Panc1 (cell line): ENCODE measurements around the gene CTDP1. TPM values are rescaled to one million over a fixed set of nuclear protein-coding genes. Genes with fewer than 3 reads are reported as not detected.

Source experiments
- ATAC-seq: fragments of 200-7000 bp; cut with Tn5 transposase; 2 replicates; pipeline ENCODE4 v1.9.1; 2020; ENCODE audit warnings: mild to moderate bottlenecking, moderate library complexity
- BruUV-seq: library from RNA; stranded (reverse); fragments of 400-500 nt; replicated peaks from 2 replicates; lab custom pipeline; 2021; lab: Mats Ljungman, UMichigan
- CTCF ChIA-PET: fragments of 300-600 bp; sonication (Branson Sonifier 250); formaldehyde crosslinking; loops from one replicate; lab custom pipeline; 2022; ENCODE audit warnings: antibody characterized with exemption; lab: Charles Lee
- POLR2A ChIA-PET: fragments of 300-600 bp; sonication (Branson Sonifier 250); formaldehyde crosslinking; loops from one replicate; lab custom pipeline; 2022; ENCODE audit warnings: antibody characterized with exemption; lab: Charles Lee
- DNase-seq: peaks from one replicate; pipeline ENCODE4 v3.0.0-alpha.2; 2010; ENCODE audit warnings: low read depth, low spot score
- H3K27ac ChIP-seq: 2 replicates; pipeline ENCODE4 v1.5.1; 2011; ENCODE audit warnings: mild to moderate bottlenecking, low read length, inconsistent platforms
- H3K27me3 ChIP-seq: fragments of 200-500 bp; sonication (Bioruptor generic); 2 replicates; pipeline ENCODE4 v1.6.0; 2014; ENCODE audit warnings: low read length, inconsistent platforms; ENCODE audit not compliant: control insufficient read depth, insufficient read depth
- H3K36me3 ChIP-seq: fragments of 200-500 bp; sonication (Bioruptor generic); 2 replicates; pipeline ENCODE4 v1.5.1; 2014; ENCODE audit warnings: inconsistent platforms, mild to moderate bottlenecking, low read length, moderate library complexity; ENCODE audit not compliant: control insufficient read depth, insufficient read depth
- H3K4me1 ChIP-seq: 2 replicates; pipeline ENCODE4 v1.5.1; 2011; ENCODE audit warnings: inconsistent platforms, mild to moderate bottlenecking, low read length, moderate library complexity; ENCODE audit not compliant: control insufficient read depth, insufficient read depth
- H3K4me3 ChIP-seq, 2 experiments: 2 replicates each; pipeline ENCODE4 v1.5.1; 2011 to 2012; ENCODE audit warnings: low read depth in 2 of 2, low read length in 2 of 2, mild to moderate bottlenecking in 2 of 2, inconsistent platforms in 1 of 2, moderate library complexity in 1 of 2
- H3K9me3 ChIP-seq: fragments of 200-500 bp; sonication (Bioruptor generic); 2 replicates; pipeline ENCODE4 v1.5.1; 2014; ENCODE audit warnings: low read depth, mild to moderate bottlenecking, inconsistent platforms, low read length, moderate library complexity; ENCODE audit not compliant: control insufficient read depth, insufficient read depth
- POLR2AphosphoS5 ChIP-seq: IDR thresholded peaks from 2 replicates; pipeline ENCODE4 v1.6.1; 2012; ENCODE audit warnings: mild to moderate bottlenecking, low read depth, low read length, moderate library complexity
- SIN3A ChIP-seq: IDR thresholded peaks from 2 replicates; pipeline ENCODE4 v1.6.1; 2012; ENCODE audit warnings: low read depth, mild to moderate bottlenecking, low read length, moderate library complexity, borderline replicate concordance; ENCODE audit not compliant: insufficient read depth
- TCF7L2 ChIP-seq: IDR thresholded peaks from 2 replicates; pipeline ENCODE4 v1.6.1; 2011; ENCODE audit warnings: mild to moderate bottlenecking, low read depth, low read length, inconsistent platforms
- in situ Hi-C: cut with HindIII; loops from 2 replicates; pipeline ENCODE4 v1.10.0; 2016; ENCODE audit warnings: low sequenced_read_pairs, low pct_unique_long_range_greater_than_20kb
- intact Hi-C: fragments of 100-400 bp; cut with micrococcal nuclease; formaldehyde crosslinking; loops from one replicate; pipeline ENCODE4 v1.10.0; 2022; ENCODE audit not compliant: unreplicated experiment
- total RNA-seq: library from RNA; stranded (reverse); gene quantifications from one replicate; pipeline ENCODE4 v1.2.1, GENCODE V29; 2021; ENCODE audit not compliant: unreplicated experiment
- TF ChIP-seq, protein P1 (sequence below), 2 experiments: IDR thresholded peaks; 2 replicates each; pipeline ENCODE4 v1.6.1; 2011 to 2012; ENCODE audit warnings: low read depth in 2 of 2, control low read depth in 1 of 2, low read length in 1 of 2, mild to moderate bottlenecking in 1 of 2, moderate library complexity in 1 of 2; ENCODE audit not compliant: insufficient read depth in 1 of 2
- TF ChIP-seq, protein P2 (sequence below): fragments of 450-650 bp; IDR thresholded peaks from 2 replicates; pipeline ENCODE4 v1.5.1; 2017; ENCODE audit warnings: mild to moderate bottlenecking

CTDP1 gene
- total RNA-seq, 1 experiment from 2014 or later: 52.8 TPM

DNA sequence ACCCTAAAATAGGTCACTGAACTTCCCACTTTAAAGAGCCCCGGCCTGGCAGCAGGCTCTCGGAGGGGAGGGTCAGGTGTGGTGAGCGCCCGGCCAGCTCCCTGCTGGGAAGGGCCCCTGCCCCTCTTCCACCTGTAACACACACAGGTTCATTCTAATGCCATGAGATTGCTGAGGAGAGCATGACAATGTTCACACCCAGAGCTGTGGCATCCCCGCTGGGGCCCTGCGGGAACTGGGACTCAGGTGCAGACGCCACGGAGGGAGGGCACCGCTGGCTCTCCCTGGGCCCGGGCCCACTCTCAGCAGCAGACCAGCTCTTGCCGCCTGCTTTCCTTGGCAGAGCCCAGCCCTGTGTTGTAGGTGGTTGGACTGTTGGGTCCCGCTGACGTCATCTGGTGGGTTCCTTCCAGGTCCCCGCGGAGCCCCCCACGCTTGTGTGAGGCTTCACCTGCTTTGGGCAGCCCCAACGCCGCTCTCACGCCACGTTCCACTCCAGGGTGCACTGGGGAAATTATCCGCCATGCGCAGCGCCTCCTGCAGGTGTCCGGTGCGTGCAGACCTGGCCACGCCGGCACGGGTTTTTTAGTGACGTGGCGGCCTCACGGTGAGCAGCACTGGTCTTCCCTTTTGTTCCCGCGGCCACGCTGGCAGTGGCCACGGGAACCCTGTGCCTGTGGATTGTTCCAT lies 67.7 kb downstream of the CTDP1 start:
- Histone ChIP-seq H3K4me3 (no peak overlapping the region), H3K4me1 (no peaks in the 10 kb centered on the region), H3K27me3 (no peaks in the 10 kb centered on the region), H3K36me3 (no peaks in the 10 kb centered on the region), H3K27ac (no peak overlapping the region), H3K9me3 (no peaks in the 10 kb centered on the region)
- ATAC-seq: no peak
- ChIA-PET CTCF (interaction anchor here (0.6 kb wide), 1 partner anchor 30 kb away, joined by 3 read pairs; no protein-coding TSS in a partner anchor), POLR2A (no interaction called here)
- no peak for DNase-seq
- in situ Hi-C loops (no loop called here), intact Hi-C loops (no loop called here)
- no TSS peak for BruUV-seq
- TF ChIP-seq POLR2AphosphoS5 (no peak), SIN3A (no peak), TCF7L2 (no peak)
- TF ChIP-seq, protein P1, sequence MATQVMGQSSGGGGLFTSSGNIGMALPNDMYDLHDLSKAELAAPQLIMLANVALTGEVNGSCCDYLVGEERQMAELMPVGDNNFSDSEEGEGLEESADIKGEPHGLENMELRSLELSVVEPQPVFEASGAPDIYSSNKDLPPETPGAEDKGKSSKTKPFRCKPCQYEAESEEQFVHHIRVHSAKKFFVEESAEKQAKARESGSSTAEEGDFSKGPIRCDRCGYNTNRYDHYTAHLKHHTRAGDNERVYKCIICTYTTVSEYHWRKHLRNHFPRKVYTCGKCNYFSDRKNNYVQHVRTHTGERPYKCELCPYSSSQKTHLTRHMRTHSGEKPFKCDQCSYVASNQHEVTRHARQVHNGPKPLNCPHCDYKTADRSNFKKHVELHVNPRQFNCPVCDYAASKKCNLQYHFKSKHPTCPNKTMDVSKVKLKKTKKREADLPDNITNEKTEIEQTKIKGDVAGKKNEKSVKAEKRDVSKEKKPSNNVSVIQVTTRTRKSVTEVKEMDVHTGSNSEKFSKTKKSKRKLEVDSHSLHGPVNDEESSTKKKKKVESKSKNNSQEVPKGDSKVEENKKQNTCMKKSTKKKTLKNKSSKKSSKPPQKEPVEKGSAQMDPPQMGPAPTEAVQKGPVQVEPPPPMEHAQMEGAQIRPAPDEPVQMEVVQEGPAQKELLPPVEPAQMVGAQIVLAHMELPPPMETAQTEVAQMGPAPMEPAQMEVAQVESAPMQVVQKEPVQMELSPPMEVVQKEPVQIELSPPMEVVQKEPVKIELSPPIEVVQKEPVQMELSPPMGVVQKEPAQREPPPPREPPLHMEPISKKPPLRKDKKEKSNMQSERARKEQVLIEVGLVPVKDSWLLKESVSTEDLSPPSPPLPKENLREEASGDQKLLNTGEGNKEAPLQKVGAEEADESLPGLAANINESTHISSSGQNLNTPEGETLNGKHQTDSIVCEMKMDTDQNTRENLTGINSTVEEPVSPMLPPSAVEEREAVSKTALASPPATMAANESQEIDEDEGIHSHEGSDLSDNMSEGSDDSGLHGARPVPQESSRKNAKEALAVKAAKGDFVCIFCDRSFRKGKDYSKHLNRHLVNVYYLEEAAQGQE (IDR thresholded peaks at IDR 0.05; ENCODE audit: insufficient read depth in 1 of 2, low read depth in 2 of 2, low read length in 1 of 2): no peak
- TF ChIP-seq, protein P2, sequence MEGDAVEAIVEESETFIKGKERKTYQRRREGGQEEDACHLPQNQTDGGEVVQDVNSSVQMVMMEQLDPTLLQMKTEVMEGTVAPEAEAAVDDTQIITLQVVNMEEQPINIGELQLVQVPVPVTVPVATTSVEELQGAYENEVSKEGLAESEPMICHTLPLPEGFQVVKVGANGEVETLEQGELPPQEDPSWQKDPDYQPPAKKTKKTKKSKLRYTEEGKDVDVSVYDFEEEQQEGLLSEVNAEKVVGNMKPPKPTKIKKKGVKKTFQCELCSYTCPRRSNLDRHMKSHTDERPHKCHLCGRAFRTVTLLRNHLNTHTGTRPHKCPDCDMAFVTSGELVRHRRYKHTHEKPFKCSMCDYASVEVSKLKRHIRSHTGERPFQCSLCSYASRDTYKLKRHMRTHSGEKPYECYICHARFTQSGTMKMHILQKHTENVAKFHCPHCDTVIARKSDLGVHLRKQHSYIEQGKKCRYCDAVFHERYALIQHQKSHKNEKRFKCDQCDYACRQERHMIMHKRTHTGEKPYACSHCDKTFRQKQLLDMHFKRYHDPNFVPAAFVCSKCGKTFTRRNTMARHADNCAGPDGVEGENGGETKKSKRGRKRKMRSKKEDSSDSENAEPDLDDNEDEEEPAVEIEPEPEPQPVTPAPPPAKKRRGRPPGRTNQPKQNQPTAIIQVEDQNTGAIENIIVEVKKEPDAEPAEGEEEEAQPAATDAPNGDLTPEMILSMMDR: no peak

DNA sequence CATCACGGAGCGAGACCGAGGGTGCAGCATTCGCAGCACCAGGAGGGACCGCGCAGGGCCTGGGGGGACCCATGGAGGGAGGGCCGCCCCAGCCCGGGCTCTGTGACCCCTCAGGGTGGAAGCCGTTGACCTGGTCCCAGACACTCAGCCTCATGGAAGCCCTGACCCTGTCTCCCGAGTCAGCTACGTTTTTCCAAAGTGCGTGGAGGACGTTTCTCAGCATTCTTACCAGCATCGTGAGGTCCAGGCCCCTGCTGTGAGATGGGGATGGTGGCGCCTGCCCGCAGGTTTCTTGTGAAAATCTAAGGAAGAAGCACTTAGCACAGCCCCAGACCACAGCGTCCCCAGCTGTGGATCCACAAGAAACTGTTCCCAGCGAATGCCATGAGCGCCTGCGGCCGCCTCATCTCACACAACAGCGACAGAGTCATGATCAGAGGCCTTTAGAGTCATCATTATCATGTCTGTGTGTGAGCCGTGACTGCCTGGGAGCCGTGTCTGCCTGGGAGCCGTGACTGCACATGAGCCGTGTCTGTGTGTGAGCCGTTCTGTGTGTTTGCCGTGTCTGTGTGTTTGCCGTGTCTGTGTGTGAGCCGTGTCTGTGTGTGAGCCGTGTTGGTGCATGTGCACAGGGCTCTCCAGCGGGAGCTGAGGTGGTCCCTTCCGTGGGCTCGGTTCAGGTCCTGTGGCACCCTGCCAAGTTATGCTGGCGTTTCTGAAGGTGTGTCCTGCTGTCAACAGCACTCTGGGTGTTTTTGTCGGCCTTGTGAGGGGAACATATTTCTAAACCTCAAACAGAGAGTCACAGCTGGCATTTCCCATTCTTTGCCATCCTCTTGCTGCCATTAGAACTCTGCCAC lies 68.9 kb downstream of the CTDP1 start:
- Histone ChIP-seq H3K27me3 (no peaks in the 10 kb centered on the region), H3K4me1 (no peaks in the 10 kb centered on the region), H3K27ac (no peak overlapping the region), H3K4me3 (no peak overlapping the region), H3K9me3 (no peaks in the 10 kb centered on the region), H3K36me3 (no peaks in the 10 kb centered on the region)
- ATAC-seq (0 out of 2 replicates have a peak, but pooled peaks have one; percentile 4), DNase-seq (no peak)
- CTCF ChIA-PET: no interaction called here
- TF ChIP-seq, protein P2: no peak
- TF ChIP-seq TCF7L2: no peak
- no peak for TF ChIP-seq POLR2AphosphoS5
- TF ChIP-seq, protein P1 (IDR thresholded peaks at IDR 0.05; ENCODE audit: insufficient read depth in 1 of 2, low read depth in 2 of 2, low read length in 1 of 2): no peak
- TF ChIP-seq SIN3A: no peak
- intact Hi-C loops (no loop called here), in situ Hi-C loops (no loop called here)
- no TSS peak for BruUV-seq
- POLR2A ChIA-PET: no interaction called here
